ENCODE data around the gene TRMT11.

GRCh38 chr6:126051791-126052190, 65.5 kb downstream of the TRMT11 start:
- no peak for TF ChIP-seq CTCF (IDR thresholded peaks at IDR 0.05)
- no peak for TF ChIP-seq POLR2A (IDR thresholded peaks at IDR 0.05)
